GM15510 (cell line): ENCODE data around the gene LYPD4.

ENCODE experiments used
- POLR2A ChIP-seq: IDR thresholded peaks from 3 replicates; pipeline ENCODE4 v1.6.1; 2011; ENCODE audit warnings: borderline replicate concordance; ENCODE audit not compliant: insufficient read length; ENCODE audit errors: extremely low read depth

Gene LYPD4

GRCh38 chr19:41801792-41802211 lies 42.7 kb downstream of the LYPD4 start:
- TF ChIP-seq POLR2A = no peak

- TF ChIP-seq POLR2A = no peak
These were observed 43.5 kb downstream of the LYPD4 start for GRCh38 chr19:41801031-41801430.

GRCh38 chr19:41799444-41800000 lies 45.0 kb downstream of the LYPD4 start:
- TF ChIP-seq POLR2A = no peak

GRCh38 chr19:41796901-41797300 lies 47.6 kb downstream of the LYPD4 start:
- no peak for TF ChIP-seq POLR2A

- TF ChIP-seq POLR2A = no peak
These were observed 48.1 kb downstream of the LYPD4 start, which contains the start of gene CEACAM3 for GRCh38 chr19:41796362-41796761. CEACAM3 (plus strand) TSS chr19:41796587; CDS start chr19:41796678, 91 bp downstream.

- TF ChIP-seq POLR2A = no peak
These were observed 49.4 kb downstream of the LYPD4 start for GRCh38 chr19:41795031-41795461.

GRCh38 chr19:41793414-41793727 lies 51.1 kb downstream of the LYPD4 start:
- TF ChIP-seq POLR2A = no peak

GRCh38 chr19:41792513-41793413 lies 51.7 kb downstream of the LYPD4 start:
- no peak for TF ChIP-seq POLR2A
